ENCODE measurements around the gene CAMK1D. TPM values are rescaled to one million over a fixed set of nuclear protein-coding genes. Genes with fewer than 3 reads are reported as not detected.

The CAMK1D gene
- total RNA-seq, 1 donor from 2014 or later = 36.3 TPM

GRCh38 chr10:12841826-12842225, 492.5 kb downstream of the CAMK1D start:
- no peak for TF ChIP-seq CTCF (IDR thresholded peaks at IDR 0.05)
- no peaks in the 10 kb centered on the region for H3K36me3 Mint-ChIP-seq (ENCODE audit: low read depth)
- no peak overlapping the region for H3K4me3 Mint-ChIP-seq (ENCODE audit: unreplicated experiment)
- peaks cover 56% of the 10 kb centered on the region for H3K4me1 Mint-ChIP-seq (ENCODE audit: low read depth)
- H3K27ac Mint-ChIP-seq (ENCODE audit: unreplicated experiment) = no peak overlapping the region
- DNase-seq (ENCODE audit: low spot score) = no peak
- H3K27me3 Mint-ChIP-seq (ENCODE audit: low read depth) = no peaks in the 10 kb centered on the region
- no peaks in the 10 kb centered on the region for H3K9me3 Mint-ChIP-seq (ENCODE audit: low read depth)

- DNase-seq (ENCODE audit: low spot score) = no peak
- no peaks in the 10 kb centered on the region for H3K36me3 Mint-ChIP-seq (ENCODE audit: low read depth)
- no peak for TF ChIP-seq CTCF (IDR thresholded peaks at IDR 0.05)
- no peaks in the 10 kb centered on the region for H3K27me3 Mint-ChIP-seq (ENCODE audit: low read depth)
- peak overlapping the region; percentile 36 for H3K27ac Mint-ChIP-seq (ENCODE audit: unreplicated experiment)
- peaks cover 60% of the 10 kb centered on the region for H3K4me1 Mint-ChIP-seq (ENCODE audit: low read depth)
- no peak overlapping the region for H3K4me3 Mint-ChIP-seq (ENCODE audit: unreplicated experiment)
- H3K9me3 Mint-ChIP-seq (ENCODE audit: low read depth) = no peaks in the 10 kb centered on the region
Measured at GRCh38 chr10:12842310-12842709, 493.0 kb downstream of the CAMK1D start.

GRCh38 chr10:12843296-12843945, 494.1 kb downstream of the CAMK1D start:
- Mint-ChIP-seq H3K9me3 (ENCODE audit: low read depth) (no peaks in the 10 kb centered on the region), H3K4me3 (ENCODE audit: unreplicated experiment) (no peak overlapping the region), H3K36me3 (ENCODE audit: low read depth) (no peaks in the 10 kb centered on the region), H3K27ac (ENCODE audit: unreplicated experiment) (peak overlapping the region; percentile 98), H3K4me1 (ENCODE audit: low read depth) (peaks cover 60% of the 10 kb centered on the region), H3K27me3 (ENCODE audit: low read depth) (no peaks in the 10 kb centered on the region)
- no peak for TF ChIP-seq CTCF (IDR thresholded peaks at IDR 0.05)
- no peak for DNase-seq (ENCODE audit: low spot score)

GRCh38 chr10:12844811-12845483, 495.6 kb downstream of the CAMK1D start:
- peak overlapping the region; percentile 98 for H3K27ac Mint-ChIP-seq (ENCODE audit: unreplicated experiment)
- peaks cover 55% of the 10 kb centered on the region for H3K4me1 Mint-ChIP-seq (ENCODE audit: low read depth)
- no peak for DNase-seq (ENCODE audit: low spot score)
- H3K9me3 Mint-ChIP-seq (ENCODE audit: low read depth) = no peaks in the 10 kb centered on the region
- H3K4me3 Mint-ChIP-seq (ENCODE audit: unreplicated experiment) = peak overlapping the region; percentile 64
- H3K27me3 Mint-ChIP-seq (ENCODE audit: low read depth) = no peaks in the 10 kb centered on the region
- TF ChIP-seq CTCF (IDR thresholded peaks at IDR 0.05) = no peak
- no peaks in the 10 kb centered on the region for H3K36me3 Mint-ChIP-seq (ENCODE audit: low read depth)

- H3K27me3 Mint-ChIP-seq (ENCODE audit: low read depth) = no peaks in the 10 kb centered on the region
- no peaks in the 10 kb centered on the region for H3K36me3 Mint-ChIP-seq (ENCODE audit: low read depth)
- DNase-seq (ENCODE audit: low spot score) = no peak
Measured at GRCh38 chr10:12846718-12847117, 497.4 kb downstream of the CAMK1D start.

More at GRCh38 chr10:12846718-12847117, 497.4 kb downstream of the CAMK1D start:
- H3K27ac Mint-ChIP-seq (ENCODE audit: unreplicated experiment) = no peak overlapping the region
- peaks cover 50% of the 10 kb centered on the region for H3K4me1 Mint-ChIP-seq (ENCODE audit: low read depth)
- H3K9me3 Mint-ChIP-seq (ENCODE audit: low read depth) = no peaks in the 10 kb centered on the region
- TF ChIP-seq CTCF (IDR thresholded peaks at IDR 0.05) = no peak
- no peak overlapping the region for H3K4me3 Mint-ChIP-seq (ENCODE audit: unreplicated experiment)
